SJCRH30 (cell line): ENCODE measurements around the gene KCNK13. TPM values are rescaled to one million over a fixed set of nuclear protein-coding genes. Genes with fewer than 3 reads are reported as not detected.

Experiments
- DNase-seq, 2 experiments: peaks; one replicate each; pipeline ENCODE4 v3.0.0-alpha.2; 2015 to 2020
- H3K27ac ChIP-seq: fragments of 250-450 bp; sonication (Bioruptor Pico); 2 replicates; pipeline ENCODE4 v1.5.1; 2020; ENCODE audit warnings: mild to moderate bottlenecking, moderate library complexity
- H3K27me3 ChIP-seq: fragments of 250-450 bp; sonication (Bioruptor Pico); 2 replicates; pipeline ENCODE4 v1.5.1; 2020; ENCODE audit warnings: mild to moderate bottlenecking, moderate library complexity
- H3K36me3 ChIP-seq: fragments of 250-450 bp; sonication (Bioruptor Pico); 2 replicates; pipeline ENCODE4 v1.5.1; 2020; ENCODE audit warnings: mild to moderate bottlenecking, moderate library complexity
- H3K4me1 ChIP-seq: fragments of 250-450 bp; sonication (Bioruptor Pico); 2 replicates; pipeline ENCODE4 v1.5.1; 2020; ENCODE audit warnings: mild to moderate bottlenecking, moderate library complexity
- H3K4me3 ChIP-seq: fragments of 250-450 bp; sonication (Bioruptor Pico); 2 replicates; pipeline ENCODE4 v1.5.1; 2020; ENCODE audit warnings: mild to moderate bottlenecking, moderate library complexity
- H3K9me3 ChIP-seq: fragments of 250-450 bp; sonication (Bioruptor Pico); replicated peaks from 2 replicates; pipeline ENCODE4 v1.5.1; 2020; ENCODE audit warnings: mild to moderate bottlenecking, moderate library complexity
- total RNA-seq: library from RNA; depleted of rRNA; stranded (reverse); fragments of >200 nt; shearing (Covaris generic); gene quantifications from 2 replicates; pipeline ENCODE4 v1.2.3, GENCODE V29; 2014

The KCNK13 gene
- total RNA-seq, 1 experiment from 2014 or later, result 2.0 TPM

DNA sequence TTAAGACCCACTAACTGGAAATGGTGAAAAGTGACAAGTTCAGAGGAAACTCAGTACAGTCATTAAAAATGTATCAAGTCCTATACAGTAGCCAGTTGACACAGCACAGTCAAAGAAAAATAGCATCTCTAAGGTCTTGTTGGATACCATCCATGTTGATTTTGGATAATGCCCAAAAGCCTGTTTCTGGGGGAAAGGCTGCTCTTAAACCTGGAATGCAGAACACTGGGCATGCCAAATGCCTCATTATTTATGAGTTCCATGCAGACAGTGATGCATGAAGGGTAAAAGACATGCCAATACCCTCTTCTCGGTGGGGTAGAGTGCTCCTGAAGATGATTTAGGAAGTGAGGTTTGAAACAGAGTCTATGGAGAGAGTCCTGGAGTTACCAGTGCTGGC is 29.6 kb downstream of the KCNK13 start:
- Histone ChIP-seq H3K27ac (no peak overlapping the region), H3K27me3 (no peaks in the 10 kb centered on the region), H3K4me1 (peaks cover 7% of the 10 kb centered on the region; the same call in 1 of the 2 replicates), H3K36me3 (no peaks in the 10 kb centered on the region), H3K4me3 (no peak overlapping the region), H3K9me3 (no peaks in the 10 kb centered on the region)
- DNase-seq, result peak; percentile 9 to 52

DNA sequence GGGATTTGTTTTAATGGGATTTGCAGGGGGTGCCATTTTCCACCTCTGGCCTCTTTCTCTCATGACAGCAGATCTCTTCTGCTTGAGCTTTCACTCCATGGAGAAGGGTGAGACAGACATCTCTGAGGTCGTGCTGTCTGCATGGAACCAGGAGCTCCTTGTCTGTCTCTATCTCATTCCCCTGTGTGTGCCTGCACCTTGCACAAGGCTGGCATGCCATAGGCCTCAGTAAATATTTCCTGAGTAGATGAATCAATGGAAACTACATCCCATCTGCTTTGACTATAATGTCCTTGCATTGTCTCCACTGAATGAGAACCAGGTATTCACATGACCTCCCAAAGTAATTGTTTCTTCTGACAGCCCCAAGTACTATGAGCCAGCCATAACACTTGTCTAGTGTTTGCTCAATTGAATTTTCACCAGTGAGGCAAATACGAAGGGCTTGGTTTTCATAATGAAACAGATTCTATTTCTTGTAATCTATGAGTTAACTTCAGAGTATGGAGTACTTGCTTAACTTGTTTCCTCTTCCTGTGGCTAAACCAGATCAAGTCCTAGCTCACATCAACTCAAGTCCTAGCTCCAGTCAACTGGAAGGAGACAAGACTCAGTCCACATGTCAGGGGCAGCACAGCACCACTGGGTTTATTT is 32.3 kb downstream of the KCNK13 start:
- H3K27me3 ChIP-seq, result no peaks in the 10 kb centered on the region
- no peak overlapping the region for H3K4me3 ChIP-seq
- H3K27ac ChIP-seq, result no peak overlapping the region
- DNase-seq, result no peak
- H3K9me3 ChIP-seq, result no peaks in the 10 kb centered on the region
- H3K36me3 ChIP-seq, result no peaks in the 10 kb centered on the region
- peaks cover 16% of the 10 kb centered on the region; the same call in 1 of the 2 replicates for H3K4me1 ChIP-seq

DNA sequence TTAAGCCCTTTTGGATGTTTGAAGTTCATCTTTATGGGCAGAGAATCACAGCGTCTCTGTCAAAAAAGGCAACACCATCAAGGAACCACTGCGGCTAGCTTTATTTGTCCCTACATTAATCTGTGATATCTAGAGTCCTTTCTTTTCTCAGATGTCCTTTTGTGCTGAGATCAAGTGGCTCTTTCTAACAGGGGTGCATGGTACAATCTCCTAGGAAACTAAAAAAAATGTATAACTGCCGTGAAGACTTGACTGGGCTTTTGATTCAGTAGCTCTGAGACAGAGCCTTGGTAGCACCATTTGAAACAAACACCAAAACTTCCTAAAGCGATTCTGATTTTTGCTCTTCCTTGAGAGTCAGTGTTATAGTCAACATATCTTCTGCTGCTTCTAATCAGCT is 33.3 kb downstream of the KCNK13 start:
- H3K27ac ChIP-seq, result no peak overlapping the region

DNA sequence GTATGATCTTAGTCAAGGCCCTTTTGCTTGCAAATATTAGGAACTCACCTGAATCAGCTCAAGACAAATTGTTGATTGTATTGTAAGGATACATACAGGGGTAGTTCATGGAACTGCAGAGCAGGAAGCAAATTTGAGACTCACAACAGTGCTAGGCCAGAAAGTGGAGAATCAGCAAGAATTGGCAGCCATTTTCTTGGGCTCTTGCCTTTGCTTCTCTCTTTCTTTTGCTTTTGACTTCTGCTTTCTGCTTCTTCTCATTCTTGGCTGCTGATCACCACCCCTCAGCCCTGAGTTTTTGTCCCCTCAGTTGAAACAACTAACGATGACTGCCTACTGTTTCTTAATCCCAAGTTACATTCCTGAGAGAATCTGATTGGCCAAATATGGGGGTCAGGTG is 34.8 kb downstream of the KCNK13 start:
- no peak for DNase-seq
- Histone ChIP-seq H3K4me1 (peaks cover 10% of the 10 kb centered on the region; the same call in 1 of the 2 replicates), H3K27me3 (no peaks in the 10 kb centered on the region), H3K4me3 (no peak overlapping the region), H3K27ac (no peak overlapping the region), H3K36me3 (no peaks in the 10 kb centered on the region), H3K9me3 (no peaks in the 10 kb centered on the region)

More for the DNA sequence above, 33.3 kb downstream of the KCNK13 start:
- Histone ChIP-seq H3K36me3 (no peaks in the 10 kb centered on the region), H3K4me3 (no peak overlapping the region), H3K27me3 (no peaks in the 10 kb centered on the region), H3K9me3 (no peaks in the 10 kb centered on the region), H3K4me1 (peaks cover 16% of the 10 kb centered on the region; the same call in 1 of the 2 replicates)
- no peak for DNase-seq

DNA sequence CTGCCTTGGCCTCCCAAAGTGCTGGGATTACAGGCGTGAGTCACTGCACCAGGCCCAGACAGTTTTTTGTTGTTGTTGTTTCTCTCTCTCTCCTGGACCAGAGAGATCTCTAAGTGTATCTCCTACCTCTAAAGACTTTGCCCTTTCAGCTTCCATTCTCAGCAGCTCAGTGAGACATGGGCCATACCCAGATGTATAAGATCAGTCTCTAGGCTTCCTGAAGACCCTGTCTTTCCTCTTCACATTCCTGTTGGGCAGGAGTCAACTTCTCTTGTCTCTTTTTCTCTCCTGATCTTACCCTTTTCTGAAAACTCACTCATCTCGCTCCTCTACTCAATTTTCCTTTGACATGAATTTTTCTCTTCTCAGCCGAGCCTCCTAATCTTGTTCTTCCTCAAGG is 42.0 kb downstream of the KCNK13 start:
- Histone ChIP-seq H3K27me3 (no peaks in the 10 kb centered on the region), H3K4me3 (no peak overlapping the region), H3K27ac (no peak overlapping the region), H3K4me1 (no peaks in the 10 kb centered on the region), H3K9me3 (no peaks in the 10 kb centered on the region), H3K36me3 (no peaks in the 10 kb centered on the region)
- DNase-seq, result no peak

DNA sequence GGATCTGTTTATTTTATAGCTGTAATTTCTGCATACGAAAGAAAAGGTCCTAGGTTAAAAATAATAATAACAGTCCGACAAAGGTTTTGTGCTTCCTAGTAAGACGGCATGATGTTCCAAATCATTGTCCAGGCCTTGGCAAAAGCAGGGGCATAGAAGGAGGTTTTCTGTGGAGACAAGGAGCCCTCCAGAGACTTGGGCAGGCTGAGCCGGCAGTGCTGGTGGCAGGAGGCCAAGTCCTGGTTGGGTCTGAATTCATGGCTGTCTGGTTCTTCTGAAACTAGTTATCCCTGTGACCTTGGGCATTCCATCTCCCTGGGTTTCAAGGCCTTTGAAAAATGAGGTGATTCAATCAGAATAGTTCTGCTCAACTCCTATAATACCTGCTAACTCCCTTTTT is 44.0 kb downstream of the KCNK13 start:
- Histone ChIP-seq H3K36me3 (no peaks in the 10 kb centered on the region), H3K4me3 (no peak overlapping the region), H3K27ac (no peak overlapping the region), H3K27me3 (no peaks in the 10 kb centered on the region), H3K9me3 (no peaks in the 10 kb centered on the region), H3K4me1 (no peaks in the 10 kb centered on the region)
- no peak for DNase-seq

DNA sequence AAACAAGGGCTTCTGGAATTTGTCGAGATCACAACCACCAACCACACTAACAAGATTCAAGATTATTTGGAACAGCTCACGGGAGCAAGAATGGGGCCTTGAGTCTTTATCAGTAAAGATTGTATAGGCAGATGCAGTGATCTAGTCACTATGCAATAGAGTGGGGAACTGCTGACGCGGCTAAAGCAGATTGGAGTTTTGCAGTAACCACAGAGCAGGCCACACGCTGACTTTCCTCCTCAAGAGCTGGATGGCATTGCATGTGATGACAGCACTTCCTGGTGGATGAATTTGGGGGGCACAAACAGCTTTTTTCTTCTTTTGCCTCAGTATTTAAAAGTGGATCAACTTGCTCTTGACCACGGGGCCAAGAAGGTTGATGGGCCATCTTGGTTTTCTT is 46.0 kb downstream of the KCNK13 start:
- Histone ChIP-seq H3K27ac (no peak overlapping the region), H3K9me3 (no peaks in the 10 kb centered on the region), H3K4me1 (no peaks in the 10 kb centered on the region), H3K27me3 (no peaks in the 10 kb centered on the region), H3K36me3 (no peaks in the 10 kb centered on the region), H3K4me3 (no peak overlapping the region)
- DNase-seq, result no peak

DNA sequence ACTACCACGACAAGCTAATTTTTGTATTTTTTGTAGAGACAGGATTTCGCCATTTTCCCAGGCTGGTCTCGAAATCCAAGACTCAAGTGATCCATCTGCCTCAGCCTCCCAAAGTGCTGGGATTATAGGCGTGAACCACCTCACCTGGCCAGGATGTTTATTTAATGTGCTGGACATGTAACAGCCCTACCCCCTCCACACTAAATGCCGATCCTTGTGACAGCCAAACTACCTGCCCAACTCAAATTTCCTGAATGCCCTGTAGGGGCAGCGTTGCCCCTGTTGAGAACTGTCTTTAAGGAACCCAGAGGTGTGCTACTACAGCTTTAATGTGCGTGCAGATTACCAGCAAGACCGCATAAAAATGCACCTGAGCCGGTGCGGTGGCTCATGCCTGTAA is 48.1 kb downstream of the KCNK13 start:
- DNase-seq, result peak in 1 of 2 experiments; percentile 25
- H3K27ac ChIP-seq, result no peak overlapping the region
- no peaks in the 10 kb centered on the region for H3K27me3 ChIP-seq
- H3K4me1 ChIP-seq, result no peaks in the 10 kb centered on the region
- H3K36me3 ChIP-seq, result no peaks in the 10 kb centered on the region
- no peak overlapping the region for H3K4me3 ChIP-seq
- H3K9me3 ChIP-seq, result no peaks in the 10 kb centered on the region

DNA sequence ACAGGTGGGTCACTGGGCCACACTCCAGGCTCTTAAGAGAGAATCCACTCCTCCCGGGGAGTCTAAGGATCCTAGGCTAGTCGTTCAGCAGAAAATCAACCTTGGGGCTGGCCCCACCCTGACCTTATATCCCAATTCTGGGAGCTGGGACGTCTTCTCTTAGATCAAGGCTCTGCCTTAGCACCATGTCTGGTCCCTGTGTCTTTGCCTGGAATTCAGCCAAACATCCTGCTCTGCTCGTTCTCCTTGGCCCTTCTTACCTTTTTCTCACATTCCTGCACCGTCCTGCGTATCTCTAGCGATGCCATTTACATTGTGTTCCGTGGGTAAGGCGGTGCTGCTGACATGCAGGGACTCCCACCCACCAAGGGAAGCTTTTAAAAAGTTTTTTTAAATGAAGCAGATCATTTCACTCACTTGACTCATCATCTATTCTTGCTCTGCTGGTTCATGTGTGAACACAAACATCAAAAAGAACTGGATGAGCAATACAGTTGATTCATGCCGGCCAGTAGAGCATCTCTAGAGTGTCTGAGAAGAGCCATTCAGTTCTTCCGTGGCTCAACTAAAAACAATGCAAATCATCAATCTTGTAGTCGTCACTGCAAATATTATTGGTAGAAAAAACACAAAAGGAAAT is 50.2 kb downstream of the KCNK13 start:
- Histone ChIP-seq H3K27ac (no peak overlapping the region), H3K27me3 (no peaks in the 10 kb centered on the region), H3K9me3 (no peaks in the 10 kb centered on the region), H3K4me1 (no peaks in the 10 kb centered on the region), H3K36me3 (no peaks in the 10 kb centered on the region), H3K4me3 (no peak overlapping the region)
- DNase-seq, result no peak

DNA sequence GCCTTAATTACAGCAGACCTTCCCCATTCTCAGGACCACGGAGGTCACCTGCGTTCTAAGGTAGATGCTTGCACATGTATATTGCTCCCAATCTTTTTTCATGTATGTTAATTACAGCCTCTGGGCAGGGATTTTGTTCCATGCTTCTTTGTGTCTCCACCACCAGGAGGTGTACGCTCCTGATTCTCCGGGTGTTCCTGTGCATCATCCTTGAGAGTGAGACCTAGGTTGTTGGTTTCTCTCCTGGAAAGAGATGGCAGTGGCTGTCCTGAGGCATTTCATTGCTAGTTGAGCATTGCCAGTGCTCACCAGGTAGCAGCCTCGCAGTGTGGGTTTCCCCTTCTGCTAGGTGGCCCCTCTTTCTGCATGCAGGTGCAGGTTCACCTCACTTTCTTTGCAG is 52.8 kb downstream of the KCNK13 start:
- no peaks in the 10 kb centered on the region for H3K4me1 ChIP-seq
- DNase-seq, result no peak
- no peak overlapping the region for H3K27ac ChIP-seq
- H3K9me3 ChIP-seq, result no peaks in the 10 kb centered on the region
- H3K4me3 ChIP-seq, result no peak overlapping the region
- no peaks in the 10 kb centered on the region for H3K27me3 ChIP-seq
- H3K36me3 ChIP-seq, result no peaks in the 10 kb centered on the region

DNA sequence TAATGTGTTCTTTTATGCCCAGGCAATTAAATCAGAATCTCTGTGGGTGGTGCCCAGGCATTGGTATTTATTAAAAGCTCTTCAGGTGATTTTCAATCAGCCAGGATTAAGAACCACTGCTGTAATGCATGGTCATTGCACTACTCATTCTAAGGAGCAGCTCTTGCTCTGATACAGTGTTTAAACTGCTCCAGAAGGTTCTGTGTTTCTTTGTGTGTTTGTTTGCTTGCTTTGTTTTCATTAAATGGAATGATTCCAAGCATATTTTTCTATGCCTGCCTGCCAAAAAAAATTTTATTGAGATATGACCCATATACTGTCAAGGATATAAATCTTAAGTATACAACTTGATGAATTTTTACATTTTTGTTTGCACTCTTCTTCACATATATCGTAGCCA is 54.0 kb downstream of the KCNK13 start:
- no peak overlapping the region for H3K27ac ChIP-seq
- no peaks in the 10 kb centered on the region for H3K27me3 ChIP-seq
- no peak overlapping the region for H3K4me3 ChIP-seq
- H3K9me3 ChIP-seq, result no peaks in the 10 kb centered on the region
- no peaks in the 10 kb centered on the region for H3K36me3 ChIP-seq
- H3K4me1 ChIP-seq, result no peaks in the 10 kb centered on the region
- DNase-seq, result no peak

DNA sequence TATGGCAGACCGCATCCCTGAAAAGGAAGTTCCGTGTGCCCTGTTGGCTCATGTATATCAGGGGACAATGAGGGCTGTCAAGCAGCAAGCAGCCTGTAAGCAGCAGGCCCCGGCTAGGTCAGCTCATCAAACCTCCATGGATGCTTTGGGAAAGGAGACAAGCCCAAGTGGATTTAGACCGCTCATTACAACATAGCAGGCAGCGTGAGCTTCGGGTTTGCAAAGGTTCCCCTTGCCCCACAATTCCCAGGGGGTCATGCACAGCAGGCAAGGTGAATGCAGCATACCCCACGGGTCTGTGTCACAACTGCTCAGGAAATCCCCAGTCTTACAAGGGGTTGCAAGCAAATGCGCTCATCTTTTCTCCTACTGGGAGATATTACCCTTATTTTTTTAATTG is 54.6 kb downstream of the KCNK13 start:
- Histone ChIP-seq H3K36me3 (no peaks in the 10 kb centered on the region), H3K4me1 (no peaks in the 10 kb centered on the region), H3K27ac (no peak overlapping the region), H3K27me3 (no peaks in the 10 kb centered on the region), H3K4me3 (no peak overlapping the region), H3K9me3 (no peaks in the 10 kb centered on the region)
- no peak for DNase-seq

DNA sequence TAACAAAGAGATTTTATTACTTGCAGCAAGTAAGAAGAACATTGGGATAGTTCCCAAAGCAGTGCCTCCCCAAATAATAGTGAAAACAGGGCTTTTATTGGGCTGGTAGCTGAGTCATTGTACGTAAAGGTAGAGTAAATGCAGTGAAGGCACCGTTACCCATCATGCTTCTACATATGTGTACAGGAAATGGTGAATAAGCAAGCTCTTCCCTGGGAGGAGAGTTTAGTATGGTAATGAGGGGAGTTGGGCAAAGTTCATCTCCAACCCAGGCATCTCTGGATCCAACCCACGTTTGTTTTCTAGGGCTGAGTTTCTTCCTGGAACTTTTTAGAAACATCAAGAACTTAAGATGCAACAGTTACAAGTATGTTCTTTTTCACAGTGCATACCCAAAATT is 56.2 kb downstream of the KCNK13 start:
- no peaks in the 10 kb centered on the region for H3K9me3 ChIP-seq

DNA sequence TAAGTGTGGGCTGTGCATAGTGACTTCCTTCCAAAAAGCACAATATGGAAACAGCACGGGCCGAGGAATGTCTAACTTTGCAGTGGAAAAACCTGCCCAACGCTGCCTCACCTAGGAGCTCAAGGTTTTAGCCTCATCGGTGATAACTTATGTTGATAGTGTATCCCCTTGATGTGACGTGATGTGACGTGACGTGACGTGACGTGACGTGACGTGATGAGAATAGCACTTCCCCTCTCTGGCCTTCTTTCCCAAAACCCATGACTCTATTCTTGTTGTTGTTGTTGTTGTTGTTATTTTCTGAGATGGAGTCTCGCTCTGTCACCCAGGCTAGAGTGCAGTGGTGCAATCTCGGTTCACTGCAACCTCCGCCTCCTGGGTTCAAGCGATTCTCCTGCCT is 64.5 kb downstream of the KCNK13 start:
- Histone ChIP-seq H3K36me3 (no peaks in the 10 kb centered on the region), H3K4me1 (no peaks in the 10 kb centered on the region), H3K4me3 (no peak overlapping the region), H3K9me3 (no peaks in the 10 kb centered on the region; the same call in 1 of the 2 replicates), H3K27ac (no peak overlapping the region), H3K27me3 (no peaks in the 10 kb centered on the region)
- no peak for DNase-seq

More for the DNA sequence above, 56.2 kb downstream of the KCNK13 start:
- Histone ChIP-seq H3K4me1 (no peaks in the 10 kb centered on the region), H3K36me3 (no peaks in the 10 kb centered on the region), H3K4me3 (no peak overlapping the region), H3K27ac (no peak overlapping the region), H3K27me3 (no peaks in the 10 kb centered on the region)
- DNase-seq, result no peak

DNA sequence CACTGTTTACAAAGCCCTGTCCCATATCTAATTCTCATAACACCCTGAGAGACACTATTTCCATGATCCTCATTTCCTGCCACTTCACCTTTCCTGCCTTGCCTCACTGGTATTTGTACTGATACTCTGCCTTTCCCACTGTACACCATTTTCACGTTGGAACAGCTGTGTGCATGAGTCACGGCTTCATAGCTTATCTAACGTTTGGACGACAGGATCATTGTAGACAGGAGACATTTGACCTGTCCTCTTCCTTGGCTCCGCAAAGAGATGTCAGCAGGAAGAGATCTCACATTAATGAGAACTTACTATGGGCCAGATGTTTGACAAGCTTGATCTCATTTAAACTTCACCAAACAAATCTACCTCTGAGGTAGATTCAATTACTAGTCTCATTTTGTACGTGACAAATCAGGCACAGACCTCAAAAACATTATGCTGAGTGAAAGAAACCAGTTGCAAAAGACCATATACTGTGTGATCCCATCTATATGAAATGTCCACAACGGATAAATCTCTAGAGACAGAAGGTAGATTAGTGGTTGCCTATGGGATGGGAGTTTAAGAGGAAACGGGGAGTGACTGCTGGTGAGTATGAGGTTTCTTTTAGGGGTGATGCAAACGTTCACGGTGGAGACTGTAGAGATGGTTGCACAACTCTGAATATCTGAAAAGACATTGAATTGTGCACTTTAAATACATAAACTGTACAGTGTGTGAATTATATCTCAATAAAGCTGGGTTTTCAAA is 71.2 kb downstream of the KCNK13 start:
- no peak overlapping the region for H3K4me3 ChIP-seq
- H3K9me3 ChIP-seq, result no peaks in the 10 kb centered on the region
- no peaks in the 10 kb centered on the region for H3K27me3 ChIP-seq
- DNase-seq, result peak; percentile 70 to 84
- H3K27ac ChIP-seq, result peak overlapping the region; percentile 81
- no peaks in the 10 kb centered on the region for H3K36me3 ChIP-seq
- peaks cover 24% of the 10 kb centered on the region for H3K4me1 ChIP-seq
